SK-N-SH (cell line): ENCODE data around the gene TAF1L. TPM values are rescaled to one million over a fixed set of nuclear protein-coding genes. Genes with fewer than 3 reads are reported as not detected.

Experiments used
- CTCF ChIA-PET: fragments of 300-600, 350-600 bp; formaldehyde crosslinking; extraction: SDS; loops from one replicate; lab custom pipeline; 2021; lab: Yijun Ruan, JAX
- POLR2A ChIA-PET: fragments of 350-600 bp; sonication (Branson Sonifier 250); formaldehyde crosslinking; extraction: SDS; loops from one replicate; lab custom pipeline; 2020; ENCODE audit warnings: antibody characterized with exemption, inconsistent platforms; lab: Yijun Ruan, JAX
- DNase-seq: peaks from one replicate; pipeline ENCODE4 v3.0.0; 2012
- H2AFZ ChIP-seq: fragments of 200-600 bp; sonication (generic); 2 replicates; pipeline ENCODE4 v1.8.1; 2016; ENCODE audit warnings: antibody characterized with exemption, mild to moderate bottlenecking, low read depth
- H3F3A ChIP-seq: fragments of 200-600 bp; sonication (generic); replicated peaks from 2 replicates; pipeline ENCODE3; 2016; ENCODE audit warnings: antibody characterized with exemption, mild to moderate bottlenecking; ENCODE audit not compliant: insufficient read depth
- H3K27ac ChIP-seq, 2 experiments: fragments of 200-500 bp in 1 of 2; fragments of 200-600 bp in 1 of 2; sonication (Bioruptor generic) in 1 of 2; sonication (generic), shearing (Covaris generic) in 1 of 2; 2 replicates each; pipeline versions ENCODE4 v1.5.1 to v1.6.1; 2014 to 2016; ENCODE audit warnings: low read depth in 2 of 2, inconsistent platforms in 1 of 2, low read length in 1 of 2, mild to moderate bottlenecking in 1 of 2, mixed read lengths in 1 of 2
- H3K27me3 ChIP-seq: fragments of 200-600 bp; sonication (generic), shearing (Covaris generic); 2 replicates; pipeline ENCODE4 v1.6.1; 2016; ENCODE audit warnings: mixed run types; ENCODE audit not compliant: insufficient read depth
- H3K36me3 ChIP-seq, 2 experiments: fragments of 200-500 bp in 1 of 2; fragments of 200-600 bp in 1 of 2; sonication (Bioruptor generic) in 1 of 2; sonication (generic) in 1 of 2; replicated peaks in 1 of 2; 2 replicates each; pipeline versions ENCODE3 to v1.5.1; 2014 to 2016; ENCODE audit warnings: low read length in 1 of 2, mild to moderate bottlenecking in 1 of 2; ENCODE audit not compliant: insufficient read depth in 2 of 2, control insufficient read depth in 1 of 2
- H3K4me1 ChIP-seq, 2 experiments: fragments of 200-500 bp in 1 of 2; fragments of 200-600 bp in 1 of 2; sonication (Bioruptor generic) in 1 of 2; sonication (generic), shearing (Covaris generic) in 1 of 2; 2 replicates each; pipeline versions ENCODE4 v1.5.1 to v1.6.1; 2014 to 2016; ENCODE audit warnings: low read depth in 1 of 2, low read length in 1 of 2, mixed run types in 1 of 2; ENCODE audit not compliant: insufficient read depth in 2 of 2, control insufficient read depth in 1 of 2
- H3K4me2 ChIP-seq: fragments of 200-600 bp; sonication (generic), shearing (Covaris generic); 2 replicates; pipeline ENCODE4 v1.6.1; 2017; ENCODE audit warnings: mixed run types
- H3K4me3 ChIP-seq, 2 experiments: fragments of 200-500 bp in 1 of 2; fragments of 200-600 bp in 1 of 2; sonication (Bioruptor generic) in 1 of 2; sonication (generic), shearing (Covaris generic) in 1 of 2; 2 replicates each; pipeline versions ENCODE4 v1.5.1 to v1.8.1; 2014 to 2016; ENCODE audit warnings: low read depth in 2 of 2, inconsistent platforms in 1 of 2, low read length in 1 of 2, mild to moderate bottlenecking in 1 of 2, mixed read lengths in 1 of 2, moderate library complexity in 1 of 2
- H3K79me2 ChIP-seq: fragments of 200-600 bp; sonication (generic); 2 replicates; pipeline ENCODE4 v1.8.1; 2017; ENCODE audit warnings: mild to moderate bottlenecking; ENCODE audit not compliant: insufficient read depth
- H3K9ac ChIP-seq: fragments of 200-600 bp; sonication (generic); 2 replicates; pipeline ENCODE4 v1.6.1; 2017; ENCODE audit warnings: mixed run types
- H3K9me2 ChIP-seq: fragments of 200-600 bp; sonication (generic); 2 replicates; pipeline ENCODE4 v1.6.1; 2017; ENCODE audit warnings: mixed run types
- H3K9me3 ChIP-seq: fragments of 200-600 bp; sonication (generic); 2 replicates; pipeline ENCODE4 v1.6.1; 2017; ENCODE audit warnings: mixed run types, mild to moderate bottlenecking, moderate library complexity
- H4K20me1 ChIP-seq: fragments of 200-600 bp; sonication (generic); 2 replicates; pipeline ENCODE4 v1.6.1; 2017; ENCODE audit warnings: mild to moderate bottlenecking, mixed run types; ENCODE audit not compliant: insufficient read depth
- EZH2phosphoT487 ChIP-seq: fragments of 200-600 bp; sonication (generic); IDR thresholded peaks from 2 replicates; pipeline ENCODE4 v1.6.1; 2017; ENCODE audit warnings: low read depth, mixed run types, mild to moderate bottlenecking, antibody characterized with exemption, moderate library complexity, borderline replicate concordance
- NFIC ChIP-seq: IDR thresholded peaks from 2 replicates; pipeline ENCODE4 v1.4.0; 2012; ENCODE audit warnings: borderline replicate concordance
- POLR2AphosphoS5 ChIP-seq: IDR thresholded peaks from 2 replicates; pipeline ENCODE4 v1.6.1; 2012; ENCODE audit warnings: low read depth, low read length
- SIN3A ChIP-seq: IDR thresholded peaks from 2 replicates; pipeline ENCODE4 v1.6.1; 2012; ENCODE audit warnings: low read depth, mild to moderate bottlenecking, low read length, moderate library complexity, borderline replicate concordance
- SMC3 ChIP-seq: IDR thresholded peaks from 2 replicates; pipeline ENCODE4 v1.6.1; 2012; ENCODE audit warnings: low read depth, low read length, improper control_type of control experiment
- ZBTB33 ChIP-seq: IDR thresholded peaks from 2 replicates; pipeline ENCODE4 v1.4.0; 2012; ENCODE audit warnings: low read depth, borderline replicate concordance
- WGBS: methylation state at CpG from one replicate; pipeline ENCODE4 v1.1.6; 2017; ENCODE audit warnings: low lambda C conversion rate; 5-methylcytosine and 5-hydroxymethylcytosine counted together
- polyA plus RNA-seq, 3 experiments: library from polyadenylated mRNA; depleted of rRNA; stranded (reverse); fragments of >200 nt; gene quantifications; 2 replicates each; pipeline ENCODE4 v1.2.3, GENCODE V29; 2012
- TF ChIP-seq, protein P1 (sequence below): IDR thresholded peaks from 2 replicates; pipeline ENCODE4 v1.4.0; 2012; ENCODE audit warnings: low read depth, borderline replicate concordance
- TF ChIP-seq, protein P2 (sequence below): IDR thresholded peaks from 2 replicates; pipeline ENCODE4 v1.4.0; 2012; ENCODE audit warnings: low read depth

Gene TAF1L
- 0.02 TPM in 1 of 2 replicates, not detected in the other for polyA plus RNA-seq (2012; rRNA removed)
- polyA plus RNA-seq (2012; cell fraction: cytosol; rRNA removed): 0.01 and 0.03 TPM in 2 replicates
- polyA plus RNA-seq (2012; cell fraction: nucleus; rRNA removed): 0.01 and 0.06 TPM in 2 replicates

DNA sequence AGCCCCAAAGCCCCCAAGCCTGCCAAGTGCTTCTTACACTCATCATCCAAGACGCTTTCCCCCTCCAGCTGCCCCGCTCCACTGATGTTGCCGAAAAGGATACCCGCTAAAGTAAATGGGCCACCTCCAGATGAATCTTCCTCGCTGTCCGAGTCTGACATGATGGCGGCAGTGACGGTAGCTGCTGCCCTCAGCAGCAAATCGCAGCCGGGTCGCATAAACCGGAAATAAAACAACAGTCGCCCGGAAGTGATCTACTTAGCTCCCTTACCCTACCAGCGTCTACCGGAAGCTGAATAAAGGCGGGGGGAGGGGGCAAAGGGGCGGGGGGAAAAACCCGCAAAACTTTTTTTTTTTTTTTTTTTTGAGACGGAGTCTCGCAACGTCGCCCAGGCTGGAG, at the start of gene TAF1L:
Gene TAF1L, minus strand, starts transcription at position 308 of the 400 bp plus-strand sequence. Its CDS starts 90 bp downstream, at position 218.
- H3K36me3 ChIP-seq: no peaks in the 10 kb centered on the region
- no peak within 1 kb of the TSS for H3K9ac ChIP-seq
- no peaks in the 10 kb centered on the region for H3K27me3 ChIP-seq
- H4K20me1 ChIP-seq: no peaks in the 10 kb centered on the region
- no peaks in the 10 kb centered on the region for H3F3A ChIP-seq
- no peaks in the 10 kb centered on the region for H3K9me2 ChIP-seq
- TF ChIP-seq ZBTB33 (no peak), EZH2phosphoT487 (no peak), SIN3A (no peak), SMC3 (no peak)
- TF ChIP-seq, protein P1, sequence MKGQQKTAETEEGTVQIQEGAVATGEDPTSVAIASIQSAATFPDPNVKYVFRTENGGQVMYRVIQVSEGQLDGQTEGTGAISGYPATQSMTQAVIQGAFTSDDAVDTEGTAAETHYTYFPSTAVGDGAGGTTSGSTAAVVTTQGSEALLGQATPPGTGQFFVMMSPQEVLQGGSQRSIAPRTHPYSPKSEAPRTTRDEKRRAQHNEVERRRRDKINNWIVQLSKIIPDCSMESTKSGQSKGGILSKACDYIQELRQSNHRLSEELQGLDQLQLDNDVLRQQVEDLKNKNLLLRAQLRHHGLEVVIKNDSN: no peak
- no peak within 1 kb of the TSS for H2AFZ ChIP-seq
- CTCF ChIA-PET: interaction anchor here (1.3 kb wide), 1 partner anchor 46 kb away, joined by 4 read pairs; no protein-coding TSS in a partner anchor
- POLR2A ChIA-PET: no interaction called here
- H3K4me2 ChIP-seq: no peak within 1 kb of the TSS
- no peaks in the 10 kb centered on the region for H3K9me3 ChIP-seq
- no peak for DNase-seq
- no peaks in the 10 kb centered on the region for H3K79me2 ChIP-seq
- 79% methylated on average over 22 of the region's 23 CpGs for WGBS
- no peak within 1 kb of the TSS for H3K4me3 ChIP-seq
- no peaks in the 10 kb centered on the region for H3K4me1 ChIP-seq
- no peak within 1 kb of the TSS for H3K27ac ChIP-seq

DNA sequence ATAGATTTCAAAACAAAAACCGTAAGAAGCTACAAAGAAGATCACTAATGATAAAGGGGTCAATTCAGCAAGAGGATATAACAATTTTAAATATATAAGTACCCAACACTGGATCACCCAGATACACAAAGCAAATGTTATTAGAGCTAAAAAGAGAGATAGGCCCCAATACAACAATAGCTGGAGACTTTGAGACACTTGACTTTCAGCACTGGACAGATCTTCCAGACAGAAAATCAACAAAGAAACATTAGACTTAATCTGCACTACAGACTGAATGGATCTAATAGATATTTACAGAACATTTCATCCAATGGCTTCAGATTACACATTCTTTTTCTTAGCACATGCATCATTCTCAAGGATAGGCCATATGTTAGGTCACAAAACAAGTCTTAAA, 46.3 kb upstream of the TAF1L start:
- TF ChIP-seq POLR2AphosphoS5: no peak
- TF ChIP-seq, protein P2, sequence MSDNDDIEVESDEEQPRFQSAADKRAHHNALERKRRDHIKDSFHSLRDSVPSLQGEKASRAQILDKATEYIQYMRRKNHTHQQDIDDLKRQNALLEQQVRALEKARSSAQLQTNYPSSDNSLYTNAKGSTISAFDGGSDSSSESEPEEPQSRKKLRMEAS: no peak
- no peak for TF ChIP-seq NFIC
- TF ChIP-seq, all 33 proteins: peak for 0
- H3K4me2 ChIP-seq: no peak overlapping the region
- CTCF ChIA-PET: no interaction called here

More for the DNA sequence above, 46.3 kb upstream of the TAF1L start:
- 0% methylated on average over 1 of the region's 1 CpG for WGBS
- Histone ChIP-seq H3K9ac (no peak overlapping the region), H3K36me3 (no peaks in the 10 kb centered on the region), H3K27me3 (no peaks in the 10 kb centered on the region), H4K20me1 (no peaks in the 10 kb centered on the region), H3K4me1 (no peaks in the 10 kb centered on the region), H2AFZ (no peak overlapping the region), H3K9me2 (no peaks in the 10 kb centered on the region), H3K27ac (no peak overlapping the region), H3K79me2 (no peaks in the 10 kb centered on the region), H3K9me3 (no peaks in the 10 kb centered on the region), H3K4me3 (no peak overlapping the region), H3F3A (no peaks in the 10 kb centered on the region)
- POLR2A ChIA-PET: no interaction called here
- no peak for DNase-seq
